ENCODE data around the gene ERMN.
"Not testable (repeated sequence)": the region's sequence is repeated elsewhere in the genome, so short reads cannot be mapped to it uniquely, and the experiment has no call there.

Gene ERMN

GRCh38 chr2:157325786-157326185, at the start of gene ERMN:
TSS of gene ERMN (minus strand) at chr2:157325824. CDS start at chr2:157325642, 182 bp downstream.
- in situ Hi-C loops (cut with HindIII; ENCODE audit: low sequenced_read_pairs): no loop called here

DNA sequence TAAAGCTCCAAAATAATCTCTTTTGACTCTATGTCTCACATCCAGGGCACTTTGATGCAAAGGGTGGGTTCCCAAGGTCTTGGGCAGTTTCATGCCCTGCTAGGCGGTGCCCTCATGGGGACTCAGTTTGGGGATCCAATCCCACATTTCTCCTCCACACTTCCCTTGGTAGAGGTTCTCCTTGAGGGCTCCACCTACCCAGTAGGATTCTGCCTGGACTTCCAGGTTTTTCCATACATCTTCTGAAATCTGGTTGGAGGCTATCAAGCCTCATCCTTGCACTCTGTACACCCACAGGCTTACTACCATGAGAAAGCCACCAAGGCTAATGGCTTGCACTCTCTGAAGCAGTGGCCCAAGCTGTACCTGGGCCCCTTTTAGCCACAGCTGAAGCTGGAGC, 49.8 kb upstream of the ERMN start:
- in situ Hi-C loops (cut with HindIII; ENCODE audit: low sequenced_read_pairs): no loop called here

DNA sequence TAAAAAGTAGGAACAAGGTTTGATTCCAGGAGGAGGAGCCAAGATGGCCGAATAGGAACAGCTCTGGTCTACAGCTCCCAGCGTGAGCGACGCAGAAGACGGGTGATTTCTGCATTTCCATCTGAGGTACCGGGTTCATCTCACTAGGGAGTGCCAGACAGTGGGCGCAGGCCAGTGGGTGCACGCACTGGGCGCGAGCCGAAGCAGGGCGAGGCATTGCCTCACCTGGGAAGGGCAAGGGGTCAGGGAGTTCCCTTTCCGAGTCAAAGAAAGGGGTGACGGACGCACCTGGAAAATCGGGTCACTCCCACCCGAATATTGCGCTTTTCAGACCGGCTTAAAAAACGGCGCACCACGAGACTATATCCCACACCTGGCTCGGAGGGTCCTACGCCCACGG, 42.9 kb upstream of the ERMN start:
- in situ Hi-C loops (cut with HindIII; ENCODE audit: low sequenced_read_pairs): not testable (repeated sequence)

- in situ Hi-C loops (cut with HindIII; ENCODE audit: low sequenced_read_pairs): no loop called here
These were observed 42.1 kb upstream of the ERMN start for GRCh38 chr2:157367704-157368103.

- in situ Hi-C loops (cut with HindIII; ENCODE audit: low sequenced_read_pairs): no loop called here
These were observed 38.8 kb upstream of the ERMN start for GRCh38 chr2:157364257-157364974.

GRCh38 chr2:157363612-157364101, 38.0 kb upstream of the ERMN start:
- in situ Hi-C loops (cut with HindIII; ENCODE audit: low sequenced_read_pairs): no loop called here

DNA sequence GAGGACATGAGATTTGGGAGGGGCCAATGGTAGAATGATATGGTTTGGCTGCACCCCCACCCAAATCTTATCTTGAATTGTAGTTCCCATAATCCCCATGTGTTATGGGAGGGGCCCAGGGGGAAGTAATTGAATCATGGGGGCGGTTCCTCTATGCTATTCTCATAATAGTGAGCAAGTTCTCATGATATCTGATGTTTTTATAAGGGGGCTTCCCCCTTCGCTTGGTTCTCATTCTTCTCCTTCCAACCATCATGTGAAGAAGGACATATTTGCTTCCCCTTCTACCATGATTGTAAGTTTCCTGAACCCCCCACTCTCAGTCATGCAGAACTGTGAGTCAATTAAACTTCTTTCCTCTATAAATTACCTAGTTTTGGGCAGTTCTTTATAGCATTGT, 37.0 kb upstream of the ERMN start:
- in situ Hi-C loops (cut with HindIII; ENCODE audit: low sequenced_read_pairs): no loop called here

GRCh38 chr2:157361526-157361925, 35.9 kb upstream of the ERMN start:
- in situ Hi-C loops (cut with HindIII; ENCODE audit: low sequenced_read_pairs): no loop called here

- in situ Hi-C loops (cut with HindIII; ENCODE audit: low sequenced_read_pairs): no loop called here
These were observed 34.0 kb upstream of the ERMN start for GRCh38 chr2:157359628-157360027.

DNA sequence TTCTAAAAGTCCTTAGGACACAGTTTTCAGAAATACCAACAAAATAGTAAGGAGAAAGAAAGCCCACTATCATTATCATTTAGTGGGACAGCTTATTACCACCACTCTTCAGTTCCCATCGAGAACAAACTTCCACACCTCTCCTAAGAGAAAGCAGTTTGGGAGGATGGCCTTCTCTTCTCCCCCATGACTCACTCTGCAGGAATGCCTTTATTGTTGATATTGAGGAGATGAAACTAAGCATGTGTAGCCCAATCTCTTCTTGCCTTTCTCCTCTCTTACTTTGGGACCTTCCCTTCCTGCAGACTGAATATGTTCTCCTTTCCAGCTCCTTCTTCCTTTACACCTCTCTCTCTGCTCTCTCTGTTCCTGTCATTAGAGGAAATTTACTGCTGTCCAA, 30.0 kb upstream of the ERMN start:
- in situ Hi-C loops (cut with HindIII; ENCODE audit: low sequenced_read_pairs): no loop called here

DNA sequence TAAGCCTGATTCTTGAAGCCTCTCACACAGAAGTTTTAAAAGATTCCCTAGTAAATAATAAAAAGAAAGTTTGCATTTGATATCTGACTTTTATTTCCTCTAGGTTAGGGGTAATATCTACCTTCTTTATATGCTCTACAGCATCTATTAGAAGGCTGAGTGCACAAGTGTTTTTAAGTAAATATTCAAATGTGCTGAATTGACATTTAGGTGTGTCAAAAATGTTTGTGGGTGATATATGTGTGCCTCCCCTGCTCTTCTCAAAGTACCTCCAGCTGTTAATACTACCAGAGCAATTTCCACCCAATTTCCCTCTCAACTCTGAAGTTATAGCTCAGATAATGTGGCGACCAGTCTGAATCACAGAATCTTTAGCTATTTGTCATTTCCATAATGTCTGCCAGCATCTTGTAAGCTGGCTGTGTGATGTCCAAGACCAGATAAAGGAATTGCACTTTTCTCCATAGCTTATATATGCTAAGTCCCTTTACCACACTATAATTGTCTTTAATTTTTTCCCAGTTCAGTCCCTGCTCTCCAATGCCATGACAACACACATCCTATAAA, 24.4 kb upstream of the ERMN start:
- in situ Hi-C loops (cut with HindIII; ENCODE audit: low sequenced_read_pairs): no loop called here

GRCh38 chr2:157348291-157348921, 22.8 kb upstream of the ERMN start:
- in situ Hi-C loops (cut with HindIII; ENCODE audit: low sequenced_read_pairs): no loop called here

DNA sequence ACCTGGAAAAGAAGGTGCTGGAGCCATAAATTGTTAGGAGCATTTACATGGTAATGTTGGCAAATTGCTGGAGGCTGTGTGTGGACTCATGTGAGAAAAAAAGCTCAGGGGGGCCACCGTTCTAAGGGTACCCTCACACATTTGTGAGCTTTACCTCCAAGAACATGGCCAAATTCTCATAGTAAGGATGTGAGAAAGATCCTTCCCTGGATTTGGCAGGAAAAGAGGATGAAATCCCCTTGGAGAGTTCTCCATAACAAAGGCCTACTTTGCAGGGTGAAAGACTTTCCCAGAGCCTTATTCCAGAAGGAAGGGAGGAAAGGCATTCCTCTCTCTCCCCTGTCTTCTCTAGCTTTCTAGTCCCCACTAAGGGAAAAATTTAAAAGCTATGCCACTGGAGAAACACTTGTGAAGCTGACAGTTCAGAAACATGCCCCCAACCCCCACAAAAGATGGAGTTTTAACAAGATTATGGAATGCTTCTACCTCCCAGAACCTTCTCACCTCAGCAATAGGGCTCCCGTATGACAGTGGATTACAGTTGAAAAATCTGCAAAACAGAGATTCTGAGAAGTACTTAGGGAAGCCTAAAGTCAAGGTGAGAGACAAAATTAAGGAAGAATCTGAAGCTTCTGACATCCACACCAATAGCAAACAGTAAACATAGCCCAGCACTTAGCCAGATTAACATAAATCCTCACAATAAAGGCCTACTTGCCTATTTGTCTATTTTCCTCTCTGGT, 20.2 kb upstream of the ERMN start:
- in situ Hi-C loops (cut with HindIII; ENCODE audit: low sequenced_read_pairs): no loop called here

DNA sequence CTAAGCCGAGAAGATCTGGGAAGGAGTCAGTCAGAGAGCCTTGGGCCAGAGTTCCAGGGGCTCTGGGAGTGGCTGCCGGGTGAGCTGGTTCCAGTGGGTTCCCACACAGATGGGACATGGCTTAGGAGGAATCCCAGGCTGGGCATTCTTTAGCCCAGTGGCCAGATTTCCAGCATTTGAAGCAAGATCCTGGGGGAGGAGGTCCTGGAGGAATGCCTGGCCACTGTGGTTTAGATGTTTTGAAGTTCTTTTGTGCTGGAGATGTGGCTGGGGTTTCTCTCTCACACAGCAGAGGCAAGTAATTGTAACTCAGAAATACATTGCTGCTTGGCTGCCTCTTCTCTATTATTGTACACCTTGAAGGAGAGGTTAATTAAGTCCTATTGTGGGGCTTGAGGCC, 15.8 kb upstream of the ERMN start:
- in situ Hi-C loops (cut with HindIII; ENCODE audit: low sequenced_read_pairs): not testable (repeated sequence)

GRCh38 chr2:157339965-157340655, 14.5 kb upstream of the ERMN start:
- in situ Hi-C loops (cut with HindIII; ENCODE audit: low sequenced_read_pairs): no loop called here

DNA sequence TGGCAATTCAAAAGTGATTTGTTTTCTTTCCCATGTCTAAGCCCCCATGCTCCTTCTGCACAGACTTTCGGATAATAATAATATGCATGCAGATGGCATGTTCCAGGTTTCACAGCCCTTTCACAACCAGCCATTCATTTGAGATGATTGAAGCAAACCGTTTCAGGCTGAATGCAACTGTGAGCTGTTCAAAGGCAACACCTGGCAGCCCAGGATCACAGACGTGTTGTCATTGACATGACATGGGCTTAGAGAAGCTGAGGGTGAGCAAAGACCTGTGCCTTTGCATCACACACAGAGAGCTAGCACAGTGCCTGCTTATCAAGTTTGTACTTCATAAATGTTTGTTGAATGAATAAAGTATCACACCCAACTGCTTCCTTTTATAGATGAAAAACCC, 12.4 kb upstream of the ERMN start:
- in situ Hi-C loops (cut with HindIII; ENCODE audit: low sequenced_read_pairs): no loop called here

GRCh38 chr2:157336137-157337010, 10.8 kb upstream of the ERMN start:
- in situ Hi-C loops (cut with HindIII; ENCODE audit: low sequenced_read_pairs): no loop called here

- in situ Hi-C loops (cut with HindIII; ENCODE audit: low sequenced_read_pairs): no loop called here
These were observed 9.2 kb upstream of the ERMN start for GRCh38 chr2:157334797-157335196.

DNA sequence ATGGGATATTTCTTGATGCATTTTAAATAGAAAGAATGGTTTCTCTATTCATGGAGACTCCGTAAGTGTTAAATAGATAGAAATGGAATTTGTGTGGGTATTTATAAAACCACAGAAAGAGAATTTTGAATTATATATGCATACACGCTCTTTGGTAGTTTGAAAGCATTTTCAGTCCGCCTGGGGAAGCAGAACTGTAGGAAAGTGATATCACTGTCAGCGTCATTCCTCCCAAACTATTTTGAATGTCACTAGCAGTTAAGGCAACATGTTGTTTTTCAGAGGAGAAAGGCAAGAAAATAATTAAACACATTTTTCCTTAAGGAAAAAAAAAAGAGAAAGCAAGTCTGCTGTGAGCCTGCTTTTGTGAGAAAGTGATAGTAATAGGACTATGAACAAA, 8.7 kb upstream of the ERMN start:
- in situ Hi-C loops (cut with HindIII; ENCODE audit: low sequenced_read_pairs): no loop called here
